GM12878 (cell line): Measurements from ENCODE around the gene CD96. TPM values are rescaled to one million over a fixed set of nuclear protein-coding genes. Genes with fewer than 3 reads are reported as not detected.

Source experiments
- ATAC-seq: fragments of 200-7000 bp; cut with Tn5 transposase; 3 replicates; pipeline ENCODE4 v1.9.1; 2020; ENCODE audit warnings: mild to moderate bottlenecking, moderate library complexity
- BruUV-seq: library from RNA; stranded (reverse); fragments of 400-500 nt; replicated peaks from 2 replicates; lab custom pipeline; 2021; lab: Mats Ljungman, UMichigan
- CTCF ChIA-PET: fragments of 300-600 bp; sonication (Branson Sonifier 250); formaldehyde crosslinking; extraction: SDS; loops from one replicate; lab custom pipeline; 2021; ENCODE audit warnings: inconsistent platforms; lab: Yijun Ruan, JAX
- POLR2A ChIA-PET: fragments of 350-600 bp; formaldehyde crosslinking; extraction: SDS; loops from one replicate; lab custom pipeline; 2021; ENCODE audit warnings: inconsistent platforms; lab: Charles Lee
- RAD21 ChIA-PET: fragments of 300-600 bp; sonication (Branson Sonifier 250); formaldehyde crosslinking; loops from one replicate; lab custom pipeline; 2023; ENCODE audit warnings: antibody characterized with exemption; ENCODE audit not compliant: unreplicated experiment; lab: Charles Lee
- SMC1A ChIA-PET: fragments of 300-600 bp; sonication (Branson Sonifier 250); formaldehyde crosslinking; loops from one replicate; lab custom pipeline; 2023; ENCODE audit not compliant: unreplicated experiment, uncharacterized antibody; lab: Charles Lee
- DNase-seq: peaks from one replicate; pipeline ENCODE4 v3.0.0-alpha.2; 2011; ENCODE audit warnings: low read depth, low spot score
- FAIRE-seq: peaks from 3 replicates; lab custom pipeline; 2011; peaks lifted over from hg19 to GRCh38; lab: Jason Lieb, UNC
- H2AFZ ChIP-seq: 2 replicates; pipeline ENCODE4 v1.6.0; 2011; ENCODE audit warnings: low read depth, low read length, control low read depth; ENCODE audit not compliant: control insufficient read depth
- H3K27ac ChIP-seq: 2 replicates; pipeline ENCODE4 v1.5.1; 2011; ENCODE audit warnings: control low read depth; ENCODE audit not compliant: control insufficient read depth, insufficient read depth
- H3K27me3 ChIP-seq, 2 experiments: replicated peaks in 1 of 2; 2 replicates each; pipeline versions ENCODE4 v1.6.0 to v1.6.1; 2011; ENCODE audit warnings: low read length in 1 of 2; ENCODE audit not compliant: control insufficient read depth in 2 of 2, insufficient read depth in 2 of 2
- H3K36me3 ChIP-seq, 2 experiments: 2 replicates each; pipeline ENCODE4 v1.5.1; 2011; ENCODE audit warnings: low read length in 1 of 2; ENCODE audit not compliant: control insufficient read depth in 2 of 2, insufficient read depth in 2 of 2
- H3K4me1 ChIP-seq: 2 replicates; pipeline ENCODE4 v1.6.1; 2011; ENCODE audit warnings: mild to moderate bottlenecking, low read length, moderate library complexity, mixed read lengths; ENCODE audit not compliant: control insufficient read depth, insufficient read depth
- H3K4me2 ChIP-seq: 2 replicates; pipeline ENCODE4 v1.6.0; 2011; ENCODE audit warnings: control low read depth; ENCODE audit not compliant: control insufficient read depth, insufficient read depth
- H3K4me3 ChIP-seq: fragments of 200-600 bp; sonication (generic); 2 replicates; pipeline ENCODE4 v1.5.1; 2016
- H3K79me2 ChIP-seq: 2 replicates; pipeline ENCODE4 v1.6.0; 2011; ENCODE audit warnings: low read length; ENCODE audit not compliant: control insufficient read depth, insufficient read depth
- H3K9ac ChIP-seq: 2 replicates; pipeline ENCODE4 v1.8.0; 2011; ENCODE audit warnings: low read length, control low read depth, mixed read lengths; ENCODE audit not compliant: control insufficient read depth, insufficient read depth
- H3K9me3 ChIP-seq: replicated peaks from 3 replicates; pipeline ENCODE4 v1.5.1; 2011; ENCODE audit warnings: mild to moderate bottlenecking, low read length; ENCODE audit not compliant: control insufficient read depth, insufficient read depth
- H4K20me1 ChIP-seq: 2 replicates; pipeline ENCODE4 v1.6.0; 2011; ENCODE audit not compliant: control insufficient read depth, insufficient read depth
- E2F4 ChIP-seq: IDR thresholded peaks from 2 replicates; pipeline ENCODE4 v1.6.1; 2012; ENCODE audit warnings: low read depth, low read length, improper control_type of control experiment
- FOXM1 ChIP-seq: IDR thresholded peaks from 2 replicates; pipeline ENCODE4 v1.6.1; 2012; ENCODE audit warnings: low read depth, mild to moderate bottlenecking, inconsistent platforms, low read length, moderate library complexity
- KLF5 ChIP-seq: fragments of 450-650 bp; IDR thresholded peaks from 2 replicates; pipeline ENCODE4 v1.6.1; 2014; ENCODE audit warnings: mild to moderate bottlenecking; ENCODE audit not compliant: partially characterized antibody
- MEF2A ChIP-seq: IDR thresholded peaks from 2 replicates; pipeline ENCODE4 v1.6.1; 2011; ENCODE audit warnings: low read depth, mild to moderate bottlenecking, low read length, moderate library complexity; ENCODE audit not compliant: insufficient read depth
- MYB ChIP-seq: fragments of 150-350 bp; IDR thresholded peaks from 2 replicates; pipeline ENCODE4 v1.6.1; 2014; ENCODE audit warnings: mild to moderate bottlenecking, low read depth, low read length, borderline replicate concordance
- NFYB ChIP-seq: IDR thresholded peaks from 2 replicates; pipeline ENCODE4 v1.6.1; 2011; ENCODE audit warnings: low read depth, mild to moderate bottlenecking, low read length, improper control_type of control experiment, moderate library complexity; ENCODE audit not compliant: insufficient read depth
- NR2F1 ChIP-seq: fragments of 450-650 bp; conservative IDR thresholded peaks from 2 replicates; pipeline ENCODE4 v1.6.1; 2017; ENCODE audit warnings: mild to moderate bottlenecking
- POU2F2 ChIP-seq: IDR thresholded peaks from 3 replicates; pipeline ENCODE4 v1.6.1; 2011; ENCODE audit warnings: low read depth, mild to moderate bottlenecking, low read length, borderline replicate concordance
- REST ChIP-seq: IDR thresholded peaks from 2 replicates; pipeline ENCODE4 v1.6.1; 2012; ENCODE audit warnings: mild to moderate bottlenecking, low read depth, low read length
- SRF ChIP-seq, 2 experiments: IDR thresholded peaks; 2 replicates each; pipeline ENCODE4 v1.6.1; 2011; ENCODE audit warnings: low read depth in 2 of 2, low read length in 2 of 2, mild to moderate bottlenecking in 1 of 2, moderate library complexity in 1 of 2
- USF1 ChIP-seq: IDR thresholded peaks from 2 replicates; pipeline ENCODE4 v1.6.1; 2011; ENCODE audit warnings: borderline replicate concordance, low read depth, mild to moderate bottlenecking, moderate library complexity, mixed read lengths, low read length; ENCODE audit not compliant: insufficient read depth; ENCODE audit errors: extremely low read length
- ZBTB33 ChIP-seq: fragments of 450-650 bp; IDR thresholded peaks from 2 replicates; pipeline ENCODE4 v1.6.1; 2017; ENCODE audit warnings: mild to moderate bottlenecking
- ZNF207 ChIP-seq: fragments of 450-650 bp; IDR thresholded peaks from 2 replicates; pipeline ENCODE4 v1.6.1; 2014; ENCODE audit warnings: antibody characterized with exemption, mild to moderate bottlenecking, borderline replicate concordance
- WGBS: methylation state at CpG from one replicate; pipeline ENCODE4 v1.1.6; 2016; ENCODE audit warnings: low lambda C conversion rate; ENCODE audit not compliant: insufficient replicate concordance, insufficient coverage; ENCODE audit errors: missing lambda C conversion rate; 5-methylcytosine and 5-hydroxymethylcytosine counted together
- in situ Hi-C: fragments of 300-500 bp; cut with MboI; formaldehyde crosslinking; loops from 9 replicates; pipeline ENCODE4 v1.14.3; 2018; ENCODE audit warnings: mixed read lengths
- intact Hi-C: fragments of 100-400 bp; cut with micrococcal nuclease; formaldehyde crosslinking; loops from one replicate; pipeline ENCODE4 v1.14.2; 2022; ENCODE audit not compliant: unreplicated experiment
- polyA plus RNA-seq, 11 experiments: library from polyadenylated mRNA; depleted of rRNA in 4 of 11; unstranded in 6 of 11; stranded (reverse) in 5 of 11; fragments of >200 nt; fragmentation: Nextera tagmentation in 4 of 11; fragmentation: Illumina TruSeq in 1 of 11; extraction: Ambion mirVana in 4 of 11; extraction: Trizol in 1 of 11; gene quantifications; 1 replicate in 1 of 11; 2 replicates in 10 of 11; pipeline versions ENCODE4 v1.2.1 to v1.2.3, GENCODE V29; 2011 to 2016; ENCODE audit warnings: inconsistent platforms in 2 of 11, missing spikeins in 2 of 11, low read depth in 1 of 11
- total RNA-seq, 4 experiments: library from RNA; depleted of rRNA in 3 of 4; stranded (reverse); fragments of >200 nt in 3 of 4; fragmentation: Illumina TruSeq in 1 of 4; extraction: Trizol in 1 of 4; gene quantifications; 2 replicates each; pipeline versions ENCODE4 v1.2.1 to v1.2.3, GENCODE V29; 2013 to 2021
- TF ChIP-seq, protein P1 (sequence below): fragments of 450-650 bp; IDR thresholded peaks from 2 replicates; pipeline ENCODE4 v1.6.1; 2017; ENCODE audit warnings: mild to moderate bottlenecking, low read depth, inconsistent platforms; ENCODE audit not compliant: poor library complexity, severe bottlenecking

CD96 gene
- total and polyA plus RNA-seq, 10 of the 15 experiments (the other 5 are each of a cell fraction or from before 2014, with no cell fraction given) = 0.13 to 10.1 (median 0.47) TPM

DNA sequence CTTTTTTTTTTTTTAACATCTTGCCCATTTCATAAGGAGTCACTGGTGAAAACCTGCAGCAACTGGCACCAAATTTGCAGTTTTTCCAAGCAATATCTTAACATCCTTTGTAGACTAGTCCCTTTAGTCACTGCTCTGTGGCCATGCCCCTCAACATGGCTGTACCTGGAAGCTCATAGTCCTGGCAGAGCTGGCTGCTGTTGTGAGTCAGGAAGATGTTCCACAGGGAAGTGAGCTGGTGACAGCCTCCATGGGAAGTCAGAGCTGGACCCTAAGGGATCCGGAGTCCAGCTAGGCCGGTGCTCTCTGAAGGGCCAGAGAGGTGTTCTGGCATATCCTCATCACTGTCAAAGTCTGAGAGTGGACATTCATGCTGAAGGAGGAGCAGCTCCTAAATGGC lies 152.5 kb downstream of the CD96 start:
- ATAC-seq (no peak), DNase-seq (no peak), FAIRE-seq (no peak)
- Histone ChIP-seq H3K4me1 (peaks cover 8% of the 10 kb centered on the region; the same call in 1 of the 2 replicates), H3K4me3 (no peak overlapping the region), H4K20me1 (no peaks in the 10 kb centered on the region), H3K4me2 (no peak overlapping the region), H3K27me3 (no peaks in the 10 kb centered on the region), H3K36me3 (no peaks in the 10 kb centered on the region), H2AFZ (no peak overlapping the region), H3K9me3 (no peaks in the 10 kb centered on the region), H3K9ac (no peak overlapping the region), H3K27ac (no peak overlapping the region), H3K79me2 (no peaks in the 10 kb centered on the region)
- no TSS peak for BruUV-seq
- ChIA-PET SMC1A (interaction anchor here (0.8 to 4.9 kb wide), 13 partner anchors 9 to 319 kb away, joined by 3 to 58 read pairs (median 4); partner anchors contain the start of gene PHLDB2), POLR2A (no interaction called here), CTCF (interaction anchor here (0.9 to 4.9 kb wide), 14 partner anchors 9 to 319 kb away, joined by 3 to 68 read pairs (median 6); no protein-coding TSS in a partner anchor), RAD21 (interaction anchor here (0.7 to 5.3 kb wide), 12 partner anchors 9 to 319 kb away, joined by 3 to 112 read pairs (median 4); partner anchors contain the start of gene ABHD10)
- WGBS = 97% methylated on average over 2 of the region's 2 CpGs
- intact Hi-C loops = no loop called here
- in situ Hi-C loops = no loop called here
- TF ChIP-seq FOXM1 (no peak), E2F4 (no peak), ZBTB33 (no peak), USF1 (no peak), ZNF207 (no peak), POU2F2 (no peak), MYB (no peak), NR2F1 (no peak), NFYB (no peak), MEF2A (no peak), KLF5 (no peak), REST (no peak), SRF (IDR thresholded peaks at IDR 0.05; ENCODE audit: low read depth in 2 of 2, low read length in 2 of 2) (no peak)
- TF ChIP-seq, protein P1, sequence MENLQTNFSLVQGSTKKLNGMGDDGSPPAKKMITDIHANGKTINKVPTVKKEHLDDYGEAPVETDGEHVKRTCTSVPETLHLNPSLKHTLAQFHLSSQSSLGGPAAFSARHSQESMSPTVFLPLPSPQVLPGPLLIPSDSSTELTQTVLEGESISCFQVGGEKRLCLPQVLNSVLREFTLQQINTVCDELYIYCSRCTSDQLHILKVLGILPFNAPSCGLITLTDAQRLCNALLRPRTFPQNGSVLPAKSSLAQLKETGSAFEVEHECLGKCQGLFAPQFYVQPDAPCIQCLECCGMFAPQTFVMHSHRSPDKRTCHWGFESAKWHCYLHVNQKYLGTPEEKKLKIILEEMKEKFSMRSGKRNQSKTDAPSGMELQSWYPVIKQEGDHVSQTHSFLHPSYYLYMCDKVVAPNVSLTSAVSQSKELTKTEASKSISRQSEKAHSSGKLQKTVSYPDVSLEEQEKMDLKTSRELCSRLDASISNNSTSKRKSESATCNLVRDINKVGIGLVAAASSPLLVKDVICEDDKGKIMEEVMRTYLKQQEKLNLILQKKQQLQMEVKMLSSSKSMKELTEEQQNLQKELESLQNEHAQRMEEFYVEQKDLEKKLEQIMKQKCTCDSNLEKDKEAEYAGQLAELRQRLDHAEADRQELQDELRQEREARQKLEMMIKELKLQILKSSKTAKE = no peak
